GM21390 (cell line): Measurements from ENCODE around the gene MYH8.

Source experiments
- ATAC-seq: cut with Tn5 transposase; IDR thresholded peaks from one replicate; pipeline ENCODE4 v1.9.1; 2021; ENCODE audit not compliant: unreplicated experiment

Gene MYH8

DNA sequence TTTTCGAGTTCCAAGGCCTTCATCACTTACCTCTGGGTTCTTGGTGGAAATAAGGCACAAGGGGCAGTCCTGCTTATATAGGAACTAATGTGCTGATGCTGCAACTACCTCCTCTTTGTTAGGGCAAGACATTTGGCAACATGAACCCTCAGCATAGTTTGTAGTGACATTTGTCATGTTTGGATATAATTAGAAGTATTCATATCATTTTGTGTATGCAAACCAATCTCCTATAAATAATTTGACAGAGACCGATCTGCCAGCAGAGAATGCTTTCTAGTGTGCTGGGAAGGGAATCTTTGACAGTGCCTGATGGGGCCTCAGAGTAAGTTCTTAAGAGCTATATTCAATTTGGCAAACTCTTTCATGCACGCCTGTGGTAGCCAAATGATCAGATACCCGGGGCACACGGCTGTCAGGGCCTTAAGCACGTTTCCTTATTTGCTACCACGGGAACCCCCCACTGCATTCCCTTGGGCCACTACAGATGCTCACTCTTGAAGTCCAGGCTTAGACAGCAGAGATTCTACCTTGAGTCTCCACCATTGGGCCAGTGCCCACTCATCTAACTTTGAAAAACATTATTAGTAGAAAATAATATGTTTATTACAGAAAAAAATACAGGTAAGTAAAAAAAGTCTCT is at the start of gene MYH8:
Gene MYH8, minus strand, starts transcription at position 51 of the 643 bp plus-strand sequence. CDS start 1,723 bp downstream, outside the sequence.
- no peak for ATAC-seq

DNA sequence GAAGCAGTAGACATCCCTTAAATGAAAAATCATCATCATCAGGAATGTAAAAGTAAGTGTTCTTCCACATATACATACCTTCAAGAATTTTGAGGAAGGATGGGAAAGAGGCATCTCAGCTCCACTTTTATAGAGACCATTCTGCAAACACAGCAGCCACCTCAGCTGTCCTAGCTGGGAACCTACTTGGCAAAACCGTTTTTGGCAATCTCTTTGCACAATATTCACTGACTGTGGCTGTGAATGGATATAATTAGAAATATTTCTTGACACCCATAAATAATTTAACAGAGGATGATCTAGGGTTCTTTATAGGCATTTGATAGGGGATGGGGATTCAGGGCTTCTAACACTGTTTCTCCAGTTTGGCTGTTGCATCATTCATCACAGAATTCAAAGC is 47.7 kb upstream of the MYH8 start, which contains the start of gene MYH4:
Gene MYH4, minus strand, starts transcription at position 101 of the 400 bp plus-strand sequence. CDS start 2,814 bp downstream, outside the sequence.
- ATAC-seq, result no peak

DNA sequence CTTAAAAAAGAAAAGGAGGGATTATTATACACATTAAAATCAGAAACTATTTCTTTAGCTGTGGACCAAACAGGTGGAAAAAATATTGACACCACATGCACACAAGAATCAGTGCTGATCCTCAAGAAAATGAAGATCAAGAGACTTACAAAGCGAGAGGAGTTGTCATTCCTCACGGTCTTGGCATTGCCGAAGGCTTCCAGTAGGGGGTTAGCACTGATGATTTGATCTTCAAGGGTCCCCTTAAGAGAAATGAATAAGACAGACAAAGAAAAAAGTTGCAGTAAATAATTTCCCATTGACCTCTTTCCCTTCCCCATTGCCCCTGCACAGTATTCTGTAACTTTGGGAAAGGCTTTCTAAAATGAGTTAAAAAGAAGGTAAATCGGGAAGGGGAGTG is 41.7 kb upstream of the MYH8 start:
- no peak for ATAC-seq

DNA sequence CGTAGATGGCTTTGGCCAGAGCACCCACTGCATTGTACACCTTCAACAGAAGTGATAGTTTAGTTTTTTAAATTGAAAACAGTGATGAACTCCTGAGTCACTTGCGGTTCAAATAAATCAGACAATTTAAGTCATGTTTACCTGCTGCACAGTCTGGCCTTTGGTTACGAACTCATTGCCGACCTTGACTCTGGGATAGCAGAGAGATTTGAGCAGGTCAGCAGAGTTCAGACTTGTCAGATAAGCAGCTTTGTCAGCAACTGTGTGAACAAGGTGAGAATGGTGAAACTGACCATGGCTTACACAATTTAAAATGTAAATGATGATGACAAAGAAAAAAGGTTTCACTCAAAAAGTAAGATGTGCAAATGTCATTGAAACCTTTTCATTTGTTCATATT is 38.3 kb upstream of the MYH8 start:
- ATAC-seq, result no peak

DNA sequence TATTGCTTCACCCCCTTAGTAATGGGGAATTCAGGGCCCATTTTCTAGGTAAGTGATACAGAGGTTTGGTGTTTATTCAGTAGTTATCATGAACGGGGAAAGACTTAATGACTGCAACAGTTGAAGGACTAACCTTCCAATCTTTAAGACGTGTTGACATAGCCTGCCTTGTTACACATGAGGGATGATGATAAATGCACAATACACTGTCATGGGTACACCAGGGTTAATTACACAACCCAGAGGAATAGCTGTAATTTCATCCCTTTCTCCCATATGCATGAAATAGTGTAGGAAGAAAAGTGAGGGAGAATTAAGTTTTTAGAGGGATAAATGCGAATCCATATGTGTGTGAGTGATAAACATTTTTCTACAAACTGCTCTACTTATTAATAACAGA is 37.0 kb upstream of the MYH8 start:
- no peak for ATAC-seq

DNA sequence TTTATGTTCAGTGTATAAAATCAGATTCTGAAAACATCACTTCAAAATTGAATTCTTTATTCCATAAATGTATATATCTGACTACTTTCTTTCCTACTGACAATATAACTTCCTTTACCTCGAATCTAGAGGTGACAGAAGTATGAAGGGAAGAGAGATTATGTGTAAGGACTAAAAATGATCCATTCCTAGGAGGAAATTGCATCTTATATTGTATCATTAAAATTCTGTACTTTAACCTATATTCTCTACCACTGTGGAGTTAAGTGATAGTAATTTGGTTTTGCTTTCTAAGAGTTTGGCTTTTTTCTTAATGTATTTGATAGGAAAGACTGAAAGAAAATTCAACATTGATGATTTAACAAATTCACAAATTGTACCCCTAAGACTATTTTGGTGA is 36.2 kb upstream of the MYH8 start:
- no peak for ATAC-seq

DNA sequence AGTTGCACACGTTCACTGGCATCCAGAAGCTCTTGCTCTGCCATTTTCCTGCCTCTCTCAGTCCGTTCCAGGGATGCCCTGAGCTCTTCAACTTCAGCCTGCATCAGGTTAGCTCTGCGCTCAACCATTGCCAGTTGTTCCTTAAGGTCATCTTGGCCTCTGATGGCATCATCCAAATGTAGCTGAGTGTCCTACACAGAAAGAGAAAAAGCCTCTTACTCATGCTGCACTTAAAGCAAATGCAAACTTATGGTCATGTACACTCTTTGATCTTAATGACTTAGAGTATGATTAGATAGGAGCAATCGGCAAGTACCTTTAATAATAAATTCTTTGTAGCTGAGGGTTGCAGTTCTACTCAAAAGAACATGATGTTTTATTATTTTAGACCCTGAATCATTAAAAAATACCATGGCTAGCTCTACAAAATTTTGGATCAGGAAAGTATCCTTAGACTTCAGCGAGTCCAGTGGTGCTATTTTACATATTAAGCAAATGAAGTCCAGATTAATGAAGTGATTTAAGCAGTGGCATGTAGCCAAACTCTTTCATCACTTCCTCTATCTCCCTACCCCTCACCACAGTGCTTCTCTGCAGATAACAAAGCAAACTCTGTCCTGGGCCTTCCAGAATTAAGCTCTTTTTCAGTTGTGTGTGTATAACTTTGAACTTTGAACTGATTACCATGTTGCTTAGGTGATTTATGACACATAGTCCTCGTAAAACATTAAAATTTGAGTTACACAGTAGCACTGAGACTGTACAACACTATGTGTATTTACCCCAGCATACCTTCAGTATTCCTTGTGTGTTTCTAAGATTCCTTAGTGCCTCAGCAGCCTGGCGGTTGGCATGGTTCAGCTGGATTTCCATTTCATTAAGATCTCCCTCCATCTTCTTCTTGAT is 25.5 kb upstream of the MYH8 start:
- no peak for ATAC-seq

DNA sequence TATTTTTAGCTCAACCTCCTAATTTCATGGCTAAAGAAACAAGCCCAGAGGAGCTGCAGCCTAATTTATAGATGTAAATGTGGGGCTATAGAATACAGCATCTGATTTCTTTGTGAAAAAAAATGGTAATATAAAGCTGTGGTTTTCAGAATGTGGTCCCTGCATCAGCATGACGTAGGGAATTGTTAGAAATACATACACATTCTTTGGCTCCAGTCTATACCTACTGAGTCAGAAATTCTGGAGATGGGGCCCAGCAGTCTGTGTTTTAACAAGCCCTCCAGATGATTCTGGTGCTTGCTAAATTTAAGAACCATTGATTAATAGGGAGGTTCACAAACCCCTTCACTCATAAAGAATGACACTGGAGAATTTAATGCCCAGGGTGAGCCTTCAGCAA is 18.1 kb upstream of the MYH8 start:
- no peak for ATAC-seq

DNA sequence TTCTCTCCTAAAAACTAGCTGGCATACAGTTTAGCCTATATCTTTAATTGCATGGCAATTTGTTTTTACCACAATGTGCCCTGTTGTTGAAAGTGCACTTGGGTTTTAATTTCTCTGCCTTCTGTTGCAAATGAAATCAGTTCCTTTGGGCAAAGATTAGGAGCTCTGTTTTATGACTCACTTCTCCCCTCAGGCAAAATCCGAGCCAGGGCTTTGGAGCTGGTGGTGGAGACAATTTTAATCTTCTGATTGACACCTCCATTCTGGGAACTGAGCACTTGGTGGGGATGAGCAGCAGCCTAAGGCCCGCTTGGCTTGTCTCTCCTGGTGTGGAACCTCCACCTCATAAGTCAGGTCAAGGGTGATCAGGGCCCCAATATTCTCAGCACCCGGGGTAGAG is 13.3 kb upstream of the MYH8 start:
- ATAC-seq, result no peak

DNA sequence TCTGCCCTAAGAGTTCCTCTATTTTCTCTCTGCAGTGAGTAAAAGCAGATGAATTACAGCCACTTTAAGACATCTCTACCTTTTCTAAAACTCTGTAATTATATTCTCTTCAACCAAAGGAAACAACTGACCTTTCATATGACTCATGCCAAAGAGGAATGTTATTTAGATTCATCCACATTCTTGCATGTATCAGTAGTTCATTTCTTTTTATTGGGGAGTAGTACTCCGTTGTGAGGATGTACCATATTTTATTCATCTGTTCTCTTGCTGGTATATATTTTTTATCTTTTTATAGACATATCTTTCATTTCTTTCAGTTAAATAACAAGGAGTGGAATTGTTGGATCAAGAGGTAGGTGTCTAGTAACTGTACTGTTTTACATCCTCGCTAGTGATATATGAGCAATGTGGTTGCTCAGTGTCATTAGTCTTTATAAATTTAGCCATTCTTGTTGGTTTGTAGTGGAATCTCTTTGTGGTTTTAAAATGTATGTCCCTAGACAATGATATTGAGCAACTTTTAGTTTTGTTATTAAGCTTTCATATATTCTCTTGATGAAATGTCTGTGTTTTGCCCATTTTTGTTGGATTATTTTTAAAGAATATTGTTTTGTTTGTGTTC is 7.8 kb upstream of the MYH8 start:
- no peak for ATAC-seq

DNA sequence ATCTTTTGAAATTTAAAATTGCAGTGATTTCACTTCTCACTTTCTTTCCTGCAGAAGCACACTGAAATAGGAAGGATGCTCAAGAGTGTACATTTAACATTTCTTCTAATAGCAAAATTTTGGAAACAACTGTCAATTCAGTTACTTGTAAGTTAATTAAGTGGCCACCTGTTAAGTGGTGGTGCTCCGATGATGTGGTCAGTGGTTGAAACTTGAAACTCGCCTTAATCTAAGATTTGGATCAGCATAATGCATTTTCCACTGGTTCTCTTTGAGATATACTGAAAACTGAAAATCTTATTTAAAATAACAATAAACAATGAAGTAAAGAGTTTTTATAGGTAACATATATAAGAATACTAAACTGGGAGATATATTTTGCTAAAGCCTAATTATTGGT is 7.0 kb upstream of the MYH8 start:
- no peak for ATAC-seq

DNA sequence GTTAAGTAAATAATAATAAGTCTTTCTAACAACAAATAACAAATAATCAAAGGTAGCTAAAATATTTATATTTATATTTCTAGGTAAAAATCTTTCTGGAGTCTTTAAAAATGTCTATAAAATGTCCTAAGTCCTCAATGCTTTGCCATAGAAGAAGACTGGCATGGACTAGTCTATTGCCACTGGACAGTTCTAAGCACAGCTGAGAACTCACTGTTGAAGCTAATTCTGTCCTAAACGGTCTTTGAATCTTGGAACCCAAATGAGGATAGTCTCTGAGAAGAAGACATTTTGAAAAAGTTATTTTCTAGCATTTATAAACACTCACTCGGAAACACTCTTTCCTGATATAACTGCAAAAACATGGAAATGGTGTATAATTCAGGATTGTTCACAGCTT is 539 bp downstream of the MYH8 start:
- no peak for ATAC-seq

DNA sequence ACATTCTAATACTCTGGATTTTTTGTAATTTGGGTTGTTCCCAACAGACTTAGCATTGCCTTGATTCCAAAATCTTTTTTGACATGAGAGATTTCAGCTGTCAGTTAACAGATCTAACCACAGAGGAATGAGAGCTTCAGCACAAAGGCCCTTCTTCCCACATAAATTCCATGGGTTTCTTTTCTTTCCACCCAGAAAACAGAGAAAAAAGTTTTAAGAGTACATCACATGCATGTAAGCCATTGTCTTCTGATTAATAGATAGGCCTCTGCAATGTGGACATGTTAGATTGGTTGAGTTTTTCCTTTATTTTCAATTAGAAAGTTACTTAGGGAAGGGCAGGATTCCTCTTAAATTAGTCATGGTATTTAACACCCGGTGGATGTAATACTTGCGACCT is 939 bp downstream of the MYH8 start:
- ATAC-seq, result no peak

DNA sequence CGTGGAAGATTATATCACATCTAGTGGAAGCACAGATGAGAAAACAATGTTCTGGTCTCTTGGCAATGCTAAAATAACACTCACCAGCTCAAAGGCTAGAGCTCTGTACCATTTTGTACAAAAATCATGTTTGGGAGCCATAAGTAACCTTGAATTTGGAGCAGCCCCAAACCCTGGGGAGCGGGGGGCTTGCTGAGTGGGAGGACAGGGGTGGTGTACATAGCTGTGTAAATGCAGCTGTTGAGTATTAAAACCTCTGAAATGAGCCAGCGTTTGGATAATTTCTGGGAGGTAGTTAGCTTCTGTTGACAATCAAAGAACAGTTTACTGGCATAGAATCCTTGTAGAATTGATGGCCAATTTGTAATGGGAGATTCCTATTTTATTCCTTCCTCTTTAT is 4.3 kb downstream of the MYH8 start:
- ATAC-seq, result no peak

DNA sequence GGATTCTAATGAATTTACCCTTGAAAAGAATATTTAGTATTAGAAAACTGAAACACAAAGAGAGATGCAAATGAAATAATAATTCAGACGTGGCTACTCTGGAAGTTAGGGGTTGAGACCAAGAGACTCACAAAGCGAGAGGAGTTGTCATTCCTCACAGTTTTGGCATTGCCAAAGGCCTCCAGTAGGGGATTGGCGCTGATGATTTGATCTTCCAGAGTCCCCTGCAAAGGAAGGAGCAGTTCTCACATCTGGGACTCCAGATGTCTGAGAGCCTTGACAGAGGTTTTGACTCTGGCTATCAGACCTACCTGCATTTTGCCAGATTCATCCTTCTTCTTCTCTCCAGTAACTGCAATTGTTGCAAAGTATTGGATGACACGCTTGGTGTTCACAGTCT is 6.6 kb downstream of the MYH8 start:
- ATAC-seq, result no peak

DNA sequence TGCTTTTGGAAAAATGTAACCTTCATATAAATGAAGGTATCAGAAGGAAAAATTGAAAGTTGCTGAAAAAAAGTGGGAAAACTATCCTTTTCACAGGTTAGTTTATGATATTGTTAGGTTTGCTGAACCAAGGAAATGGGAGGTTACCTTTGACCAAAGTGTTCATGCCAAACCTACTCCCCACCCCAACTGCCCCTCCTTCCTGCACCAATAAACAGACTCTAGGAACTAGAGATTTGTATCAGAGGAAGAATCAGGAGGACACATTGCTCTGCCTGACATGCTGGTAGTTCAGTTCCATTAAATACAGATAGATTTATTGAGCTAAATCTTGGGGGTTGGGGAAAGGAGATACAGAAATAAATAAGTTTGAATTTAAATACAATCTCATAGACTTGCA is 18.2 kb downstream of the MYH8 start:
- no peak for ATAC-seq

DNA sequence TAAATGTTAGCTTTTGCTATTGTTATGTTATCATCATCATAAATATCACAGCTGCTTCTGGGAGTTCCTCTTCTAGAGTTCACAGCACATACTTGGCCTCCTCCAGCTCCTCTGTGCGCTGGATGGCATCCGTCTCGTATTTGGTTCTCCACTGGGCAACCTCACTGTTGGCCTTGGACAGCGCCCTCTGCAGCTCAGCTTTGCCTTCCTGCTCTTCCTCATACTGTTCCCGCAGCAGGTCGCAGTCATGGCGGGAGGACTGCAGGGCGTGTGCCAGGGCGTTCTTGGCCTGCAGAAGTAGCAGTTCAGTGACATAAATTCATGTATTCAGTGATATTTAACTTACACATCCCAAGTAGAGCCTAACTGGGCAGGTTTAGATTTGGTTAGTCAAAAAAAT is 23.4 kb downstream of the MYH8 start:
- no peak for ATAC-seq

DNA sequence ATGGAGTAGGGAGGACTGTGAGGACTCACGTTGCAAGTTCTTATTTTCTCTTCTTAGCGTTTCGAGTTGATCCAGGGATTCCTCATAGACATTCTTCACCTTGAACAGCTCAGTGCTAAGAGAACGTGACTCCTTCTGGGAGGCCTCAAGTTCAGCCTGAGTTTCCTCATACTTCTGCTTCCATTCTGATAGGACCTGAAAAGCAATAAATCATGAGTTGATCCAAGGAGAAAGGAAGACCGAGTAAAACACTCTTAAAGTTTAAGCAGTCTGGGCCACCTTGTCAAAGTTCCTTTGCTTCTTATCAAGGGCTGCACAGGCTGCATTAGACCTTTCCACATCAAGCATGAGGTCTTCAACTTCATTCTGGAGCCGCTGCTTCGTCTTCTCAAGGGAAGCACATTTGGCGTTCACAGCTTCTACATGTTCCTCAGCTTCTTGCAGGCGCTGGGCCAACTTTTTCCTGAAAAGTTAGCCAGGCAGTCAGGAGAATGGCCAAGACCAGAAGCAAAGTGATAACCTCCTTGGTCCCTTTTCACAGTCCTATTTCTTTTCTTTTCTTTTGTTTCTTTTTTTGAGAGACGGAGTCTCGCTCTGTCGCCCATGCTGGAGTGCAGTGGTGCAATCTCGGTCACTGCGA is 25.1 kb downstream of the MYH8 start:
- ATAC-seq, result no peak

DNA sequence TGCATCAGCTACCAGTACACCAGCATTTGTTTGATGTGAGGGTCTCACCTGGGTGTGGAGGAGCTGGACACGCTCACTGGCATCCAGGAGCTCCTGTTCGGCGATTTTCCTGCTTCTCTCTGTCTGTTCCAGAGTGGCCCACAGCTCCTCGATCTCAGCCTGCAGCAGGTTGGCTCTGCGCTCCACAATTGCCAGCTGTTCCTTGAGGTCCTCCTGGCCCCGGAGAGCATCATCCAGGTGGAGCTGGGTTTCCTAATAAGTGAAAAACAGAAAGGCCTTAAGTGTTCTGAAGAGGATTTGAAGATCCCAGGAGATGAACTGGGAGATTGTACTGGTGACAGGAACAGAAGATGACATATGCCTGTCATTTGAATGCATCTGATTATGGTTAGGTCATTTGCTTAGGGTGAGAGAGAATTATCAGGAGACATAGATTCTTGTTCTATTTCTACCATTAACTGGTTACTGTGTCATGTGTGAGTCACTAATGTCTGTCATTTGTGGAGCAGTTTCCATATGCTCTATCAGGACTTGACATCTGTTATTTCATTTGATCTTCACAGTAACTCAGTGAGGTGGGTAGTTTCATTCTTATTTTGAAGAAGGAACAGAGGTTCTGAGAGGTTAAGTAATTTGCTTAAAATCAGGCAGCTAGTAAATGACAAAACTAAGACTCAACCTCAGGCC is 27.4 kb downstream of the MYH8 start:
- ATAC-seq, result peak; percentile 73

DNA sequence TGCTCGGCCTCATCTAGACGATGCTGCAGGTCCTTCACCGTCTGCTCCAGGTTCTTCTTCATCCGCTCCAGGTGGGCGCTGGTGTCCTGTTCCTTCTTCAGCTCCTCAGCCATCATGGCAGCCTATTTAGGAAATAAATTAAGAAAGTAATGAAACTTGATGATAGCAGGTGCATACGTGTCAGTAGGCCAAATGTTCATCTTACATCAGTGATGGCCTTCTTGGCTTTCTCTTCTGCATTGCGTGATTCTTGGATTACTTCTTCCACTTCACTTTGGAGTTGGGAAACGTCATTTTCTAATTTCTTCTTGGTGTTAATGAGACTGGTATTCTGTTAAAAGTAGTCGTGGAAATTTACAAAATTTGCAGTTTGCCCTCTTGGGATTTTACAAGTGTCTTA is 28.9 kb downstream of the MYH8 start:
- no peak for ATAC-seq

DNA sequence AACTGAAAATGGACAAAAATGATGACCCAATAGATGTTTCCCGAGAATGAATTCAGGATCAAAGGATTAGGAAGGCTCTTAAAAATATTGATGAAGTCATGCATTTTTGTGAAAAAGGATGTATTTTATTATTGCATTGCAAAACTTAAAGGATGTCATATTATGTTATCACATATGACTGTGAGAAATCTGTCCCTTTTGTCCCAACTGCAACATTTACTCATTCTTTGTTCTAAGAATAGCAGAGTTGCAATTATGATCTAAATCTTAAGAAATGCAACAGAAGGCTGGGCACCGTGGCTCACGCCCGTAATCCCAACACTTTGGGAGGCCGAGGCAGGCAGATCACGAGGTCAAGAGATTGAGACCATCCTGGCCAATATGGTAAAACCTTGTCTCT is 35.9 kb downstream of the MYH8 start:
- no peak for ATAC-seq
